GM21423 (cell line): ENCODE results near the gene SLC25A4.
"Not testable (repeated sequence)": the region's sequence is repeated elsewhere in the genome, so short reads cannot be mapped to it uniquely, and the experiment has no call there.

Experiments used
- ATAC-seq: cut with Tn5 transposase; IDR thresholded peaks from one replicate; pipeline ENCODE4 v1.9.1; 2021; ENCODE audit warnings: mild to moderate bottlenecking, moderate library complexity; ENCODE audit not compliant: unreplicated experiment

The SLC25A4 gene

DNA sequence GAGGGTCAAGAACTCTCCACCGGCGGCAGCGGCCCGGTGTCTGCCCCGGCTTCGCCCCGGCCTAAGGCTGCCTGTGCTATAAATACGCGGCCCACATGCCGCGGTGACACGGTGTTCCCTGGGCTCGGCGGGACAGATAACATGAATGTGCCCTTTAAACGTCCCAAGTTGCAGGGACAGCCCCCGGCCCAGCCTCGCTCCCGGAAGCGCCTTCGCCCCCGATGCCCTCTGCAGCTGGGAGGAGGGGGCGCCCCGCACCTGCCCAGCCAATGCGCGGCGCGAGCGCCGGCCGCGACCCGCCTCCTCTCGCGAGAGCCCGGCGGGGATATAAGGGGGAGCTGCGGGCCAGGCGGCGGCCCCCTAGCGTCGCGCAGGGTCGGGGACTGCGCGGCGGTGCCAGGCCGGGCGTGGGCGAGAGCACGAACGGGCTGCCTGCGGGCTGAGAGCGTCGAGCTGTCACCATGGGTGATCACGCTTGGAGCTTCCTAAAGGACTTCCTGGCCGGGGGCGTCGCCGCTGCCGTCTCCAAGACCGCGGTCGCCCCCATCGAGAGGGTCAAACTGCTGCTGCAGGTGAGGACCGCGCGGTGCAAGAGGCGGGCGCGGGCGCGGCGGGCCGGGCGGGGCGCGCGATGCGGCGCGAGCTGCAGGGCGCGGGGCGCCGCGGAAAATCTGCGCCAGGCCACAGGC lies at the start of gene SLC25A4:
Gene SLC25A4, plus strand, starts transcription at position 355 of the 689 bp plus-strand sequence. Its CDS starts 107 bp downstream, at position 462.
- peak; percentile 98 for ATAC-seq

DNA sequence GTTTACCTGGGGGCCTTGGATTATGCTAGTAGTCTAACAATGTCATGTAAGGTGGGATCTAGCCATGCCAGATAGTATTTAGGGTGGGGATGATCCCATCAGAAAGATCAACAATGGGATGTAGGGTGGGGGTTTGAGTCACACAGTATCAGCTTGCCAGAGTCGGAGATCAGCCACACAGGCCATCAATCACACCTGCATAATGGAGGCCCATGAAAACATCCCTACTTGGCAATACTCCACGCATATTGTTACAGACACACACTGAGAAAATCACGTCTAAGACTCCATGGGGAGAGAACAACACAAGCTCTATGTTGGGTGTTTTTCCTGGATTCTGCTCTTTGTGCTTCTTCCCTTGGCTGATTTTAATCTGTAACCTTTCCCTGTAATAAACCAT lies 49.5 kb upstream of the SLC25A4 start:
- no peak for ATAC-seq

DNA sequence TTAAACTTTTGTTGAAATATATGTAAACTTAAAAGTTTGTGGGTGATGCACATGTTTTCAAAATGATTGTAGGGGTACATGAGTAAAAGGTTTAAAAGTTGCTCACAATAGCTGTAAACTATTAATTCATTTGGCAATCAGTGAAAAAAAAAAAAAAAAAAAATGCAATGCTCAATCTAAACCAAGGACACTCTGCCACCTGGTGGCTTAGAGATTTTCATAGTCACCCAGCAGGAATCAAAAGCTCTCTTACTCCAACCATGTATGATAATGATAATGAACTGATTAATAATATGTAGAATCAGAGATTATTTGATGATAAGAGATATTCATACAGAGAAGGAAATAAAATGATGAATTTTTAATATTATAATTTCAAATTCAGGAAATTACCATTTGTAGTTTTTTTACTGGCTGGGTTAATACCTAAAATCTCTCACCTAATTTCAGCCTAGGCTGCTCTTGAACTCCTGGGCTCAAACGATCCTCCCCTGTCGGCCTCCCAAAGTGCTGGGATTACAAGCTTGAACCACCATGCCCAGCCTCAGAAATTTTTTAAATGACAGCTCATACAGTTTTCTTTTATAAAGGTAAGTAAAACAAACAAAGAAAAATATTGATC lies 46.9 kb upstream of the SLC25A4 start:
- no peak for ATAC-seq

DNA sequence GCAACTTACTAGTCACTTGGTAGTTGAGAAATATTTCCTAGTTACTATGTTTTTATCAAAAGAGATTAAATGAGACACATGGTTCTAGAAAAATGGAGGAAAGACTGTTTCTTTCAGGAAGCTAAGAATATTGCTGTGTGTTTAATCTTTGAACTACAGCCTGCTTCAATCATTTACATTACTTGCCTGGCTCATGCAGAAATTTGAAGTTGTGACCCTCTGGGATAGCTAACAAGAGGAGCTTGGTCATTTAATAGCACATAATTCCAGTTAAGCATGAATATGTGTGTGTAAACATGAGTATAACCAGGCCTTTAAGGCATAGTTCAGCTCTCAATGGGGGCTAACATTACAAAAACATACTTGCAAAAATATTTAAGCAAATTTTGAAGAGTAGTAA lies 44.6 kb upstream of the SLC25A4 start:
- ATAC-seq: no peak

DNA sequence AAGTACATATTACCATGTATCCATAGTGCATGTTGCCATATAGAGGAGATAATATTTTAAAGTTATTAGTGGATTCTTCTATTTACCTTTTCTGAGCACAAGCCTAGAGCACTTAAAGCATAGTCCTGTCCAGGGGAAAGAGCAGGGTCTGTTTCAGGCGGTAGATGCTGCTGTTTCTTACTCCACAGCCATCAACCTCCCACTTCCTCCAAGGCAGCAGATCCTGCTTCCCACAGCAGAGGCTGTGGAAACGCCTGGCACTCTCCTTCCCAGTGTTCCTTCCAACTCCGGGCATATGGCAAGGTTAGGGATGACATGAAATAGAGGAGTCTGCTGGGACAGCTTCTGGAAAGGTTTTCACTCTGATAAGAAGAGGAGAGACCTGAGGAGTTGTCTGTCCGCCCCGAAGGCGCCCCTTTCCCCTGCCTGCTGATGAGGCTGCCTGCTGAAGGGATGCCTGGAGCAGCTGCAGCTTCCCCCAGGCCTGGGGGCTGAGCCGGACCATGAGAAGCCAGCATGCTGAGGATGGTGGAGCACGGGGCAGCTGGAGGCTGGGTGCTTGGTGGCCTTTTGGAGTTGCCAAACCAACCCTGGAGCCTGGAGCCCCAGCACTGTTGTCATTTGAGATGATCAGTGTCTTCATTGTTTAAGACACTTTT lies 43.9 kb upstream of the SLC25A4 start:
- ATAC-seq: no peak

DNA sequence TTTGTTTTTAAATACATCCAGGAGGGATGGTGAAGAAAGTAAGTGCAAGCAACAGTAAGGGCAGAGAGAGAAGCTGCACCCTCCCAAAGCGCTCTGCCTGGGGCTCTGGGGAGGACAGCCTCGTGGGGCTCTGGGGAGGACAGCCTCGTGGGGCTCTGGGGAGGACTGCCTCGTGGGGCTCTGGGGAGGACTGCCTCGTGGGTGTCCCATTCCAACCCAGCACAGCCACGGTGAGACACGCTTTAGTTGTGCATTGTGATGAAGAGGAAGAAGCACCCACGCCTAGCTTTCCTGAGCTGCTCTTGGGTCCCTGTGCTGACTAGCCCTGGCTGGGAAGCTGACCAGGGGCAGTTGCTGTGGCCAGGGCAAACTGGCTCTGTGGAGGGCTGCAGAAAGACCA lies 43.1 kb upstream of the SLC25A4 start:
- no peak for ATAC-seq

DNA sequence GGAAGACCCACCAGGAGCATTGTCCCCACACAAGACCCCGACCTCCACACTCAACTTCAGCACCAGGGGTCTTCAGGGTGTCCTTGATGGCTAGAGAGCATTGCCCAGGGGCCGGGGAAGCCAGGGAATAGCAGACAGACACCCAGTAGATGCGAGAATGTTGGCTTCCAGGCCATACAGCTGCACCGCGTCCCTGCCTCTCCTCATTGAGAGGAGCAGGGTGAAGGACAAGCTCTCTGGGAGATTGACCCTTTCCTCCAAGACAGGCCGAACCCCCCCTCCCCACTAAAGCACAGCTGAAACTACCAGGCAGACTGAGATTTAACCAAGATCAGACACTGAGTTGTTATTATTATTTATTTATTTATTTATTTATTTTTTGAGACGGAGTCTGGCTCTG lies 42.6 kb upstream of the SLC25A4 start:
- ATAC-seq: no peak

DNA sequence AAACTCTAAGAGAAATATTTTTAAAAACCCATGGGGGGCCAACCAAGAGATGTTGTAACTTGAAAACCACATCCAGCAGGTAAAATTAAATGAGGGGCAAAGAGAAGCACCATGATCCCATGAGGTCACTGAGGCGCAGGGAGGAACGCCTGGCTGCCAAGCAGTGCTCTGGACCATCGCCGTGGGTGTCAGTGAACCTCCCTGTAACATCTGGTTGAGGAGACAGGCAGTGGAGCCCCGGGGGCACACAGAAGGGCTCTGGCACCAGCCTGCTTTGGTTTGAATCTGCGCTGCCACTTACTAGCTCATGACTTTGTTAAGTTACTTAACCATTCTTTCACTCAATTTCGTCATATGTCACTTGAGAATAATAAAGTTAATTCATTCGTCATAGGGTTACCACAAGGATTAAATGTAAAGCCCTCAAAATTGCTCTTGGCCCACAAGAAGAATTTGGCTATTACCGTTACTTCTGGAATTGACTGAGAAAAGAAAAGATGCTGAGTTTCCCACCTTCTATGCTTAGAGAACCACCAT lies 41.6 kb upstream of the SLC25A4 start:
- no peak for ATAC-seq

DNA sequence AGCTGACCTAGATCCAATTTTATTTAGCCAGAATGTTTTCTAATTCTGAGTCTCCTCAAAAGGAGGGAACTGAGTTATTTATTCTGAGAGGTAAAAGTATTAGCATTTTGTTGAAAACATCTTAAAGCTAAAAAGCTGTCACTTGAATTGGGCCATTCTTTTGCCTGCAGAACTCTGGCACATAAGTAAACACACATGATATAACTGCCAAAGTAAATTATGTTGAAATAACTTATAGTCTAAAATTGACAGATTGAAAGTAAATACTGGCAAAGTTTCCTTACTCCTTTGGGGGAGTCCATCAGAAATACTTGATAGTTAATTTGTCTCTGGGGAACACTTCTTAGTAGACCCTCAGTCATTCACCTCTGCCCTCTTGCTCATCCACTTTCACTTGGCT lies 38.3 kb upstream of the SLC25A4 start:
- ATAC-seq: no peak

DNA sequence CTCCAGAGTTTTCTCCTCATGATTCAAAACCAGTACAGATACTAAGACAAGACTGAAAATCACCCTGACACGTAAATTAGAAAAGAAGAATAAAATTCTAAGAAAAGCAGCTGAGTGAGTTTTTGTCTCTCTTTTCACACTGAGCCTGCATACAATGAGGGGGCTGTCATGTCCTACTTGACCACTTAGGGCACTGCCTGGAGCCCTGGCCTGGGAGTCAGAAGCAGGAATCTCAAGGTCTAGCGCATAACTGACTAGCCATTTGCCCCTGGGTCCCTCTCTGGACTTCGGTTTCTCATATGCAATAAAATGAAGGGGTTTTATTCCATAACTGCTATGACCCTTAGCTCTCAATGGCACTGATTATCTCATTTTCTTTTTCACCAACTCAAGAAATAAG lies 36.7 kb upstream of the SLC25A4 start:
- ATAC-seq: no peak

DNA sequence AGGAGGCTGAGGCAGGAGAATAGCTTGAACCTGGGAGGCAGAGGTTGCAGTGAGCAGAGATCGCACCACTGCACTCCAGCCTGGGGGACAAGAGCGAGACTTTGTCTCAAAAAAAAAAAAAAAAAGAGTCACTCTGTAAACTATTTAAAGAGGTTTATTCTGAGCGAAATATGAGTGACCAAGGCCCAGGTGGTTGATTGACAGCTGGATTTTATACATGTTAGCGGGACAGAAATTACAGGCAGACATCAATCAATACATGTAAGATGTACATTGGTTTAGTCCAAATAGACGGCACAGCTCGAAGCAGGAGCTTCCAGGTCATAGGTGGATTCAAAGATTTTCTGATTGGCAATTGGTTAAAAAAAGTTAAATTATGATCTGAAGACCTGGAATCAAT lies 35.5 kb upstream of the SLC25A4 start:
- ATAC-seq: not testable (repeated sequence)

DNA sequence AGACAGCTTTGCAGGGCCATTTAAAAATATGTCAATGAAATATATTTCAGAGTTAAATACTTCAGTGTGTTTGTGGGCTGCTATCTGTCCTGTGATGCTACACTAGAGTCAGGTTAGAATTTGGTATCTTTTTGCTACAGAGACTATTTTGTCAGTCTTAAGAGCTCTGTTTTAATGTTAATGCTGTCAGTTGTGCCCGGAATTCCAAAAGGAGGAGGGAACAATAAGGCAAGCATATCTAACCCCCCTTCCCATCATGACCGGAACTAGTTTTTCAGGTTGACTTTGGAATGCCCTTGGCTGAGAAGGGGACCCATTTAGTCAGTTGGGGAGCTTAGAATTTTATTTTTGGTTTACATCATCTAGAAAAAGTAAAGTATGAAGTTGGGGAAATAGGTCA lies 34.9 kb upstream of the SLC25A4 start:
- ATAC-seq: no peak

DNA sequence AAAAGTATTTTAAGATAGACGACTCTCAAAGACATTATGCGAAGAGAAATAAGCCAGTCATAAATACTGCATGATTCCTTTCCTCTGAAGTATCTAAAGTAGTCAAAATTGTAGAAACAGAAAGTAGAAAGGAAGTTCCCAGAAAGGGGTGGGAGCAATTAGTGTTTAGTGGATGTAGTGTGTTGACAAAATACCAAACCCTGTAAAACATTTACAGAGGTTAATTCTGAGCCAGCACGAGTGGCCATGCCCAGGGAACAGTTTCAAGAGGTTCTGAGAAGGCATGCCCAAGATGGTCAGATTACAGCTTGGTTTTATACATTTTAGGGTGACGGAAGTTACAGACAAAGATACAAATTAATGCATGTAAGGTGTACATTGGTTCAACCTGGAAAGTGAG lies 34.4 kb upstream of the SLC25A4 start:
- no peak for ATAC-seq

DNA sequence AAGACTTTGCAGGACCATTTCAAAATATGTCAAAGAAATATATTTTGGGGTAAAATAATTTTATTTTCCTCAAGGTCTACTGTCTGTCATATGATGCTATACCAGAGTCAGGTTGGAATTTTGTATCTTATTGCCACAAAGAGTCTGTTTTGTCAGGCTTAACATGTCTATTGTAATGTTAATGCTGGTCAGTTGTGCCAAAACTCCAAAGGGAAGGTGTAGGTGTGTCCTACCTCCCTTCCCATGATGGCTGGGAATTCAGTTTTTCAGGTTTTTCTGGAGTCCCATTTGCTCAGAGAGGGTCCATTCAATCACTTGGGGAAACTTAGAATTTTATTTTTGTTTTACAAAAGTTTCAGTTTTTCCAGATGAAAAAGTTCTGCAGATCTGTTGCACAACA lies 33.3 kb upstream of the SLC25A4 start:
- ATAC-seq: no peak

DNA sequence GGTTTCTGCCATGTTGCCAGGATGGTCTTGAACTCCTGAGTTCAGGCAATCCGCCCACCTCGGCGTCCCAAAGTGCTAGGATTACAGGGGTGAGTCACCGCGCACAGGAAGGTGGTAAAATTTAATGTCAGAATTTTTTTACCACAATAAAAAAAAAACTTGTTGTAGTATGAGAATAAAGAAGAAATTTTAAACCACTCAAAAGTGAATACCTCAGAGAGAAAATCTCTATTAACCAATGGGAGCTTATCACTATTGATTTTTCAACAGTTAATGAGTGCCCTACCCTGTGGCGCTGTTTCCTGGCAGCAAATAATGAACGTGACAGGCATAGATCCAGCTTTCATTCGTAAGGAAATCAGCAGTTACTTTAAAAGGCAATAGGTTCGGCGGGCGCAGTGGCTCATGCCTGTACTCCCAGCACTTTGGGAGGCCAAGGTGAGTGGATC lies 32.7 kb upstream of the SLC25A4 start:
- no peak for ATAC-seq

DNA sequence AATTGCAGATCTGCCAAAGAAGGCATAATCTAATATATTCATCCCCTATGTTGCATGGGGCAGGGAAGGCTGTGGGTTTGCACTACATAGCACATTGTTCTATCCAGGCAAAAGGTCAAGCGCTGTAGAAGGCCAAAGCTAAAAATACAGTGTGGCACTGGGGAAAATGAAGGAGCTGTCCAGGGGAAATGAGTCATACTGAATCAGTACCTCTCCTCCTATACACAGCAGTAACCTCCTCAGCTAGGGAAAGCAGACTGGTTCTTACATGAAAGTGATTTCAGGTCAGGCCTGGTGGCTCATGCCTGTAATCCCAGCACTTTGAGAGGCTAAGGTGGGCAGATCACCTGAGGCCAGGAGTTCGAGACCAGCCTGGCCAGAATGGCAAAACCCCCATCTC lies 31.0 kb upstream of the SLC25A4 start:
- ATAC-seq: no peak

DNA sequence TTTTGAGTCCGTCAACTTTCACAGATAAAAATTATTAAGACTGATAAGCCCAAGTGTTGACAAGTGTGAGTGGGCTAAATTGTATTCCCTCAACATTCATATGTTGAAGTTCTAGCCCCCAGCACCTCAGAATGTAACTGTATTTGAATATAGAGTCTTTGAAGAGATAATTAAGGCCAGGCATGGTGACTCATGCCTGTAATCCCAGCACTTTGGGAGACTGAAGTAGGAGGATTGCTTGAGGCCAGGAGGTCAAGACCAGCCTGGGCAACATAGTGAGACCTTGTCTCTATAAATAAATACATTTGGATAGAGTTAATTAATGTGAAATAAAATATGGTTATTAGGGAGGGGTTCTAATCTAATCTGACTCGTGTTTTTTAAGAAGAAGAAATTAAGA lies 29.7 kb upstream of the SLC25A4 start:
- no peak for ATAC-seq

DNA sequence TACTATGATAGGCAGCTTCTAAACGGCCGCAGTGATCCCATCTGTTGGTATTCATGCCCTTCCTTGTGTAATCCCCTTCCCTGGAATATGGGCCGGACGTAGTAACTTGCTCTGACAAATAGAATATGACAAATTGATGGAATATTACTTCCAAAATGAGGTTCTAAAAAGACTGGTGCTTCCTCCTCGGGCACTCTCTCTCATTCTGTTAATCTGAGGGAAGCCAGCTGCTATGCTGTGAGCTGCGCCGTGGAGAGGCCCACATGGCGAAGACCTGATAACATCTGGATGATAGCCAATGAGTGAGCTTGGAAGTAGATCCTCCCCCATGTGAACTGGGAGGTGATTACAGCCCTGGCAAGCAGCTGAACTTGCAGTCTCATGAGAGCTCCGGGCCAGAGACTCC lies 27.2 kb upstream of the SLC25A4 start:
- ATAC-seq: no peak

DNA sequence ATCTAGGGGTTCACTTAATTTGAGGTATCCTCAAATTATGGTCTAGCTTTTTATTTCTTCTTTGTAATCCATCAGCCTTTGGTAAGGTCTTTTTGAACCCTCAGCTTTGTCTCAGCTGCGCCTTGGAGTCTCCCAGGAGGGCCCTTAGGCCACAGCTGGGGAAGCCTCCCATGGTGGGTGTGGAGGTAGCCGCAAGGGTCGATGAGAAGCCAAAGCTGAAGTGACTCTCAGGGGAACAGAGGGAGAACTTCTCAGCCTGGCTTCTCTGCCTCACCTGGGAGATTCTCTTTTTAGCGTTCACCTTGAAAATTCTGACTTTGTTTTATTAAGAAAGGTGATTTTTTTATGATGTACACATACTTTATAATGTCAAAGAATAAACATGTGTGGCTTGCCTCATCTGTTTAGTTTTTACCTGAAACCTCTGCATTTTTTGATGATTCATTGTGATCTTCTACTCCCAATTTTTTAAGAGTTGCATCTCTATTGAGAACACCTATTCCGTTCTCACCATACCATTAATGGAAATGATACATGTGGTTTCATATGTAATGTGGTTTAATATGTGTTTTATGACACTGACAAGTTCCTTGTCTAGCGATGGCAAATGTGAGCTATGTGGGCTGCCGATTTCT lies 25.6 kb upstream of the SLC25A4 start:
- no peak for ATAC-seq

DNA sequence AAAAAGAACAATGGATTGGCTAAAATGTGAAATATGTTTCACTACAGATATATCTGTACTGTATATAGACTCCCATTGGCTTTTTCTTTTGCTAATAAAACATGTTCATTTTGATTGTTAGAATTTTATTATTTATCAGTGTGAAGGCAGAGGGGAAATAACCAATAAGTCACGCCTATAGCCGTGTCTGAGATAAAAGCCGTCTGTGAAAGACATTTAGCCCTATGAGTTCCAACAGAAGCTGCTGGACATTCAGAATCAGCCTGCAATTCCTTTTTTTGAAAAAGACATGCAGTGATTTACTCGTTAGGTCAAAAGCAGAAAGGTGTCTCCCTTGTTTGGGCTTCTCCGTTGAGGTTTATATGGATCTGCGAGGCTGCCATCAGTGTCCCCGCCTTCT lies 24.2 kb upstream of the SLC25A4 start:
- ATAC-seq: no peak

DNA sequence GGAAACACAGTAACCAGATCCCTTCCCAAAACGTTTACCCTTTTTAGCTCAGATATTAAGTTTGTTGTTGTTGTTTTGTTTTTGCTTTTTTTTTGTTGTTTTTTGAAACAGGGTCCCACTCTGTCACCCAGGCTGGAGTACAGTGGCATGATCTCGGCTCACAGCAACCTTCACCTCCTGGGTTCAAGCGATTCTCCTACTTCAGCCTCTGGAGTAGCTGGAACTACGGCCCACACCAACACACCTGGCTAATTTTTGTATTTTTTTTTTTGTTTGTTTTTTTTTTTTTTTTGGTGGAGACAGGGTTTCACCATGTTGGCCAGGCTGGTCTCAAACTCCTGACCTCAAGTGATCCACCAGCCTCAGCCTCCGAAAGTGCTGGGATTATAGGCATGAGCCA lies 23.6 kb upstream of the SLC25A4 start:
- ATAC-seq: not testable (repeated sequence)
